ENCODE data around the gene OTC. TPM values are rescaled to one million over a fixed set of nuclear protein-coding genes. Genes with fewer than 3 reads are reported as not detected.

The OTC gene
- not detected for polyA plus RNA-seq (2013, experiment 1 of 2; ENCODE audit: insufficient read length)
- not detected for polyA plus RNA-seq (2013, experiment 2 of 2; ENCODE audit: insufficient read length)

DNA sequence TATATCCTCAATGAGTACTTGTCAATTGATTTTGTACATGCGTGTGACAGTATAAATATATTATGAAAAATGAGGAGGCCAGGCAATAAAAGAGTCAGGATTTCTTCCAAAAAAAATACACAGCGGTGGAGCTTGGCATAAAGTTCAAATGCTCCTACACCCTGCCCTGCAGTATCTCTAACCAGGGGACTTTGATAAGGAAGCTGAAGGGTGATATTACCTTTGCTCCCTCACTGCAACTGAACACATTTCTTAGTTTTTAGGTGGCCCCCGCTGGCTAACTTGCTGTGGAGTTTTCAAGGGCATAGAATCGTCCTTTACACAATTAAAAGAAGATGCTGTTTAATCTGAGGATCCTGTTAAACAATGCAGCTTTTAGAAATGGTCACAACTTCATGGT lies at the start of gene OTC:
TSS of gene OTC (plus strand) at position 243 of the 400 bp plus-strand sequence. CDS start at position 336, 93 bp downstream.
- DNase-seq: no peak

DNA sequence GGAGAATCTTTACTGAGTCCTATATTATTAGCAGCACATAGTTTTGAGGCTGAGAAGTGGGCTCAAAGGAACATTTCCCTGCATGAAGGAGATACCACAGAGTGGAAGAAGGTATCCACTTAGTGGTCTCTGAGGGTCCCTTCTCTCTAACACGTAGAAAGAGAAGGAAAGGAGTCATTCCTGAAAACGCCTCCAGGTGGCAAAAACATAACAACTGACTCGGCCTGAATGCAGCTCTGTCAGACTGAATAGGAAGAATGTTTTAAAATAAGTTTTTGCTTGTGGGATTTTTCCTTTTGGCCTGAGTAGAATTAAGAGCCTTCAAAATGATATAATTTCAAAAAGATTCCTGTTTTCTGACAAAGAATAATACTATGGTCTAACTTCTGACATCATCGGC lies 48.4 kb upstream of the OTC start:
- DNase-seq: no peak

DNA sequence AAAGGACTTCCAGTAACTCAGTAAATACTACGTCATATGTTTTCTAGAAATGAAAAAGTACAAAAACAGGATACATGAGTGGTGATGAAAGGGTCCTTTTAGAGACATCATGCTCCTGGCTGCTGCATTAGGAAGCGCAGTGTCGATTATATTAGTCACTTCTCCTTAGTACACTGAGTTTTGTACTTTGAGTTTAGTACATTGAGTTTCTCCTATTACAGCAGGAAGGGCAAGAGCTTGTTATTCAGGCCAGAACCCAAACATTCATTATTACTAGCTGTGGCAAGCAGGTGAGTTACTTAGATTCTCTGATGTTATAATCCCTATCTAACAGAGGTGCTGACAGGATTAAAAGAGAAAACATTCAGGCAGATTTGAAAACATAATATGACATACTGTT lies 46.4 kb upstream of the OTC start:
- DNase-seq: no peak

DNA sequence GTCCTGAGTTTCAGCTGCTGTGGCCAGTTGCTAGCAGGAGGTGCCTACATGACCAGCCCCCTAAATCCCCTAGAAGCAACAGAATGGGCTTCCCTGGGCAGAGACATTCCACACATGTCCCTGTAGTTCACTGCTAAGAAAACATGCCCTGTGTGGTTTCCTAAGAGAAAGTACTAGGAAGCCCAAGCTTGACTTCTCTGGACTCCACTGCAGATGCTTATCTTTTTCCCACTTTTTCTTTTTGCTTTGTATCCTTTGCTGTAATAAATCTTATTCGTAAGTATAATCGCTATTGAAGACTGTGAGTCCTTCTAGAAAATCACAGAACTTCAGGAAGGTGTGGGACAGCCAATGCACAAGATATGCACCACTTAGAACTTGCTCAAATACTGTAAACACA lies 40.7 kb upstream of the OTC start:
- no peak for DNase-seq

DNA sequence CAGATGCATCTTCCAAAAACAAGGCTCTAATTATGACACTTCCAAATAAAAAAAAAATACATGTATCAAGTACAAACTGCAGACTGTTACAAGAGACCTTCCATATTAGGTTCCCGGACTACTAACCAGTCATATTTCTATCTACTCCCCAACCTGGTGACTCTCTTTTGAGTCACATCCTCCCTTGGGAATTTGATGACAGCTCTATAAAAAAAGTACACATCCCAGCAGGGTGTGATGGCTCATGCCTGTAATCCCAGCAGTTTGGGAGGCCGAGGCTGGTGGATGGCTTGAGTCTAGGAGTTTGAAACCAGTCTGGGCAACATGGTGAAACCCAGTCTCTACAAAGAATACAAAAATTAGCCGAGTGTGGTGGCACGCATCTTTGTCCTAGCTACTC lies 40.0 kb upstream of the OTC start:
- DNase-seq: peak; percentile 95

DNA sequence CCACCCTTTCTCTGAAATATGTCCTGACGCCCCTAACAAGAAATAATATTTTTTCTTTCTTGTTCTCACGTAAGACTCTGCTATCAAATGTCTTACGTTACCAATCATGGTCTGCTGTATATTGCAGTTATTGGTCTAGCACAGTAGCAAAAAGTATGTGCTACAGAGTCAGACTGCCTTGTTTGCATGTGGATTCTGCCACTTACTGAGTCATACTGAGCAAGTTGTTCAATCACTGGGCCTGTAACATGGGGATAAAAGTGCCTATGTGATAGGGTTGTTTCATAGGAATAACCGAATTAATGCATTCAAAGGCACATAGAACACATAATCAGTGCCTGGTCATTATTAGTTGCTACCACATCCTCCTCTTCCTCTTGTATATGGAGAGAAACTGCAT lies 39.2 kb upstream of the OTC start:
- peak; percentile 48 for DNase-seq

DNA sequence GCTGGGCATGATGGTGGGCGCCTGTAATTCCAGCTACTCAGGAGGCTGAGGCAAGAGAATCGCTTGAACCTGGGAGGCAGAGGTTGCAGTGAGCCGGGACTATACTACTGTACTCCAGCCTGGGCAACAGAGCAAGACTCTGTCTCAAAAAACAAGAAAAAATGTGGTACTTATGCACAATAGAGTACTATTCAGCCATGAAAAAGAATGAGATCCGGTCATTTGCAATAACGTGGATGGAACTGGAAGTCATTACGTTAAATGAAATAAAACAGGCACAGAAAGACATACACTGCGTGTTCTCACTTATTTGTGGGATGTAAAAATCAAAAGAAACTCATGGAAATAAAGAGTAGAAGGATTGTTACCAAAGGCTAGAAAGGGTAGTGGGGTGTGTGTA lies 37.2 kb upstream of the OTC start:
- no peak for DNase-seq

DNA sequence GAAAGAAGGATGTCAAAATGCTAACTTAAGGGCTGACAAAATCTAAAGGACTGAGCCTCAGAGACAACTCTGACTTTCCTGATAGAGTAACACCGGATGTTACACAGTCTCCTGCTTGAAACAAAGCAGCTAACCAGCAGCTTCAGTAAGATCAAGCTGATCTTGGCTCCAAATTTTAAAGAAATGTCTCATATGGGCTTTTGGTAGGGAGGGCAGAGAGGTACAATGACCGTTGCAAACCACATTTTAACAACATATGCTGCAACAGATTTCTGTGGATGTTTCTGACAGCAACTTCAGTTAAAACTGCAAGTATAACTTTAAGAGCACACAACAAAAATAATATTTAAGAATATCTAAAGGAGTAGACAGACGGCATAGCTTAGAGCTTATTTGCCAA lies 34.2 kb upstream of the OTC start:
- no peak for DNase-seq

DNA sequence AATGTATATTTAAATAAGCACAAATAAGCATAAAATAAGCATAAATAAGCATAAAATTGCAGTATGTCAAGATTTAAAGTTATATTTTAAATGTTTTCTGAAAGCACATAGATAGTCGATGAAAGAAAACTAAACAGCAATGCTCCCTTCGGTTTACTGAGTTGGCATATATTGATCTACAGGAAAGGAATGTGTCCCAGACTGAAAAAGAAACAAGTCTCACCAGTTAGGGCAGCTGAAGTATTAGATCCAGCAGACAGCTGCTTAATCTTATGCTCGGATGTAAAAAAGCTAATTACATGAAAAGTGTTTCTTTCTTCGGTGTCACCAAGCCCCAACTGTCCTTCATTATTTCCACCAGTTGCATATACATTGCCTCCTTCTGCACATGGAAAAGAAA lies 33.8 kb upstream of the OTC start:
- DNase-seq: no peak

DNA sequence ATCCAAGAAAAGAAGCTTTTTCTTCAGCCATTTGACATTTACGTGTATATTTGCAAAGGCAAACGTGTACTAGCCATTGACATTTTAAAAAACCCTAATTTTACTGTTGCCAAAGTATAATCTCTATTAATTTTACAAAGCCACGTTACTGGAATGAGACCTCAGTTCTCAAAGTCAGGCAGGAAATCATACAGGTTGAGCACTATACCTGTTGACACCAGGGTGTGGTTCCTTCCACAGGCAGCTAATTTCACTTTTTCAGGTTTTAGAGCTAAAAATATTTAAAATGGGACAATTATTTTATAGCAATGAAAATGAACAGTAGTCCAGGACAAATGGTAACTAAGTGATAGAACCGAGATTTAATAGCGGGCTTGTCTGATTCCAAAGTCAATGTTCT lies 31.6 kb upstream of the OTC start:
- DNase-seq: no peak

DNA sequence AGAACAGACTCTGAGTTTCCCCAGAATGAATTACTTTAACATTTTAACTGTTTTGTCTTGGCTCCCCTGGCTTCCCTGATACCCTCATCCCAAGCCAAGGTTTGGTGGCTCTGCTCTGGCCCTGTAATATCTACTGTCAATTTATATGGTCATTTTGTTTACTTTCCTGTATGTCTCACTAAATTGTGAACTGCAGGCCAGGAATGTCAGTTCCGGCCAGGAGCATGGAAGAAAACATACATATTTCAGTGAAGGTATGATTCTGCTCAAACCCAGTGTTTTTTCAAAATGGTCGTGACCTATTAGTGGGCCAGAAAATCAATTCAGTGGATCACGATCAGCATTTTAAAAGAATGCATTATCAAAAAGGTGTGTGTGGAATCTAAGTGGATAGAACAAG lies 26.3 kb upstream of the OTC start:
- no peak for DNase-seq

DNA sequence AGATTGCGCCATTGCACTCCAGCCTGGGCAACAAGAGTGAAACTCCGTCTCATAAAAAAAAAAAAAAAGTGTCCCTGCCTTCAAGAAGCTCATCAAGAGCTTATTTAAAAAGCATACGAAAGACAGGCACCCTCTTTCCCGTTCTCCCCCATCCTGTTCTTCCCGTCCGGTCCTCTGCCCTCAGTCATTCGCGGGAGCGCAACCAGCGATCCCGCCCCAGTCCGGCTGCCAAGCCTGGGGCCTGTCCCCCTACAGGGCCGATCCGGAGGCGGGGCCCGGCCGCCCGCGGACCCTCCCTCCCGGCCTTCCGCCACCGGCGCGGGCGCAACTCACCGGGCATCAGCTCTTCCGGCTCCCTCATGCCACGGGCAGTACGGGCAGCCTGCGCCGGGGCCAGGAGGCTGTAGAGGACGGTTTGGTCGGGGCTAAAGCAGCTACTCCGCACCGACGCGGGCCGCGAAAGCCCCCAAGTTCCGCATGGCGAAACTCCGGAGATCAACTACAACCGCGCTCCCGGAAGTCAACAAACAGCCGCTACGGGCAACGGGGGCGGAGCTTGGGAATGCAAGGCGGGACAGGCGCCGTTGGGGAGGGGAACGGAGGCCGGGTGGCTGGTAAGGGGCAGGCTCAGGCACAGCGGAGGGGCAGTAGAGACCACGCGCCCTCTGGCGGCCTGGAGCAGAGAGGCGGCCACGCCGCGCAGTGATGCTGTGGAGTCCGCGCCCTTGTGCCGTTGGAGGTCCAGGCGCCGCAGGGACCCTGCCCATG lies 25.2 kb upstream of the OTC start, which contains the start of gene RPGR:
TSS of gene RPGR (minus strand) at position 503 of the 768 bp plus-strand sequence. CDS start at position 361, 142 bp downstream.
- peak; percentile 92 for DNase-seq

DNA sequence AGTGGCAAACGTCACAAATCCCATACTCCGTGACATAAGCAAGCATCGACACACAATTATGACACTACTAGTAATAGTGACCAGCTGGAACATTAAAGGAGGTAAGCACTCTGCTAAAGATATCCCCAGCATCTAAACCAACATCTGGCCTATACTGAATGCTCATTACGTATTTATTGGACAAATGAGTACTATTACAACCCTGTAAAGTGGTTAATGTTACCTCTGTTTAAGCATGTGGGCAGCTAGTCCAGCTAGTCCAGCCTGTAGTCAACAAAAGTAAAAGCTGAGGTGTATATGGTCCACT lies 24.7 kb upstream of the OTC start:
- no peak for DNase-seq

DNA sequence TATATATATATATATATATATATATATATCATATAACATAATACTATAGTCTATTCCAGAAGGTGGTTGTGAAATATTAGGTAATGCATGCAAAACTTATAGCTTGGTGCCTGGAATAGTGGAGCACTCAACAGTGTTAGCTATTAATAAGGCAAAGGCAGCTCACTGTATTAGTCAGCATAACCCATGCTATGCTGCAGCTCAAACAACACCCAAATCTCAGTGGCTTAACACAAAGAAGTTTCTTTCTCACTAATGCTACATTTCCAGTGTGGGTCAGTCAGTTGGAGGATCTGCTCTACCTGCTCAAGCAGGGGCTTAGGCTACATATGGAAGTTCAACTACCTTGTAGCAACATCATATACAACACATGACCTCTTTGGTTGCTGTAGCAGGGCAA lies 19.9 kb upstream of the OTC start:
- DNase-seq: no peak

DNA sequence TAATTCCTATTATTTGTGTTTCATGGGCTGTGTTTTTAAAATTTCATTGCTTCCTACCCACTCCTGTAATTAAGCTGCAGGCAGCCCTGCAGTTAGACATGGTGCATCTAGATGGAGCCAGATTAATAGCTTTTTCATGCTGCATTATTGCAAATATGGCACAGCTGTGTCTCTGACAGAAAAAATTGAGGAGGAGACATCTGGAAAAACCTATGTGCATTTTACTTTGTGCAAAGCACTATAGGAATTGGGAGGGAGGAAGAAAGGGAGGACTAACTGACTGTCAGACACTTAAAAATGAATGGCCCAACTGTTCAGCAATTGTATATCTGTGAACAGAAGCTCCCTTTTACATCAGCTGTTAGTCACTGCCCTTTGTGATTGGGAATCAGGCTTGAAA lies 17.0 kb upstream of the OTC start:
- DNase-seq: no peak

DNA sequence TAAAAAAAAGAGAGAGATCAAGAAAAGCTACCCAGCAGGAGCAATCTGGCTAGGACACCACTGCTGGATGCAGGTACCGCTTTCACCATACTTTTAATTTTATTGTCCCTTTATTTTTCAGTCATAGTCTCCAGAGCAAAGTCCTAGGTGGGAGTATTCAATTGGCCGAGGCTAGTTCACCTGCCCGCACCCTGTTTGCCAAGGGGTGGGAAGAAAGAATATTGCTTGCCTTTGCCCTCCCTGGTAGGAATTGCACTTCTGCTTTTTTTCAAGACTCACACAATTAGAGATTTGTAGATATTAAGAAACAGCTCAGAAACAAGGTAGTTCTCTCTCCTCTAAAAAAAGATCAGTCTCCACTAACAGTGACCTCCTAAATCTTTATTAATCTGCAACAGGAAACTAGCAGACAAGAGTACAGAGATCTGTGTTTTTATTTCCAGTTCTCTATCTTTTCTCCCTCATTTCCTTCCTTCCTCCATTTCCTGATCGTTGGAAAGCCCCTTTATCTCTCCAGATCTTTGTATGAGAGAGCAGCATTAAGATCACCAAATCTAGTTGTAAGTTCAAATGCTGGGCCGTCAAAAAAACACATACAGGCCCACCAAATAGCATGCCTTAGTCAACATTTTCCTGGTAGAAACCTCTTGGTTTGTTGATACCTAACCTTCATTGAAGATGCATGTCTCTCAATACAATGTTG lies 15.7 kb upstream of the OTC start:
- DNase-seq: no peak

DNA sequence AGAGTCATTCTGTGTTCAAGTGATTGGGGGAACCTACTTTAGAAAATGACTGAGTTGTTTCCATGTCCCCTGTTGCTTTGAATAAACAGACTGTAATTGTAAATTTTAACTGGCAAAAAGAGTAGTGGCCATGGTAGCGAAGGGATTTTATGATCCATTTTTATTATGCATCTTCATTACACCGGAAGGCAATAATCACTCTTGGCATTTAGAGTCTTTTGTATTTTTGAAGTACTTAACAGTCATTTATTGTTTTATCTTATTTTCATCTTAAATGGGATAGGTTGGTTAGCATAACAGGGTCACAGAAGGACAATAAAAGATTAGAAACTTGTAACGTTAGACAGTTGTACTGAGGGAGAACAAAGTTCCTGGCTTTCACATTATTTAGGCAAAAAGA lies 11.0 kb upstream of the OTC start:
- no peak for DNase-seq

DNA sequence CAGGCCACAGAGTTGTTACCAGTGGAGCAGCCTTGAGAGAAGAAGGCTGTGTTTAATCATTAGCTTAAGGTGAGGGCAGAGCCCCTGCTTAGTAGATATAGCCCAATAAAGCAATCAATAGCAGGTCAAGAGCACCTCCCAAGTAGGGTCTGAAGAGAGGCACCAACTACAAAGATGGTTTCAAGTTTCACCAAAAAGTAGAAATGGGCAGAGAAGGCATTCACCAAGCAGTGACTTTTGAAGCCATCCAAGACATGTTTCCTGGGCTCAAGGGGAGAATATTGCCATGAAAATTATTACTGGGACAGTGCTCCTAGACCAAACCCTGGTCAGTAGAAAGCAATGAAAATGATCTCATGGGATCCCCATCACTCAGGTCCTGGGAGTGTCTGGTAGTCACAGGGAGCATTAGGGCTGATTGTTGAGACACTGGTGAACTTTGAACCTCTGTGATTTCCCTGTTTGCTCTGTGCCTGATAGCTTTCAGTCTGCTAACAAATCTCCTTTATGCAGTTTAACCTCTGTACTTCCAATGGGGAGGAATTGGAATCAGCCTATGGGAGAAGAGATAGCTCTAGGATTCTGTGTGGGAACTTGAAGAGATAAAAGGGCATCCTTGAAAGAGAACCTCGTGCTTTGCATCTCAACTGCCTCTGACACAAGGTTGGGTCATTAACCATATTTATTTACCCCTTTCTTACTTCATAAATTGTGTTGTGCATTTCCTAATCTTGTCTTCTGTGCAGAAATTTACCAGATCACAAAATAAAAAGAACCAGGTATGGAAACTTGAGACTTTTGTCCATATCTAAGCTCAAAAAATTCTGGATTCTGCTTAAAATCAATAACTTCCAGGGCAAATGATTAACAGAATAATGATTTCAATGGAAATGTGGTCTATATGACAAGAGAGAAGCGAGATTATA lies 9.3 kb upstream of the OTC start:
- no peak for DNase-seq

DNA sequence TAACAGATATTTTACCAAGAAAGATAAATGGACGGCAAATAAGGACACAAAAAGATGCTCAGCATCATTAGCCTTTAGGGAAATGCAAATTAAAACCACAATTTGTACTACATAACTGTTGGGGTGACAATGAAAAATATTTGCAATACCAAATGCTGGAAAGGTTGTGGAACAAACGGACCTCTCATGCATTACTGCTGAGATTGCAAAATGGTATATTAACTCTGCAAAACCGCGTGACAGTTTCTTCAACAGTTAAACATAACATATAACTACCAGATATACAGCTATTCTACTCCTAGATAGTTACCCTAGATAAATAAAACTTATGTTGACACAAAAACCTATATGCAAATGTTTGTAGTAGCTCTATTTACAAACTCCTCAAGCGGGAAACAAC lies 6.3 kb upstream of the OTC start:
- no peak for DNase-seq

DNA sequence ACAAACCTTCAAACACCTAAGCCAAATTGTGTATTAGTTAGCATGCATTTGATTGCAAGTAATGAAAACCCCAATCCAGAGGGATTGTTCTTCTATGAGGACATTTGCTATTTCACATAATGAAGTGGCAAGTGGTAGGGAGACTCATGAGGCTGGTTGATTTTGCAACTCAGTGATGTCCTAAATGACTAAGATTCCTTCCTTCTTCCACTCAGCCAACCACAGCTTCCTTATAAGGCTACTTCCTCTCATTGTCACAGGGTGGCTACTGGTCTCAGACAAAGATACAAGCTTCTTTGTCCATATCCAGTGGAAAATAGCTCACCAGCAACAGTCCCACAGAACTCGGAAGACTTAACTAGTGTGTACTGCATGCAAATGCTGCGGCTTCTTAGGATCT lies 5.3 kb upstream of the OTC start:
- peak; percentile 70 for DNase-seq

DNA sequence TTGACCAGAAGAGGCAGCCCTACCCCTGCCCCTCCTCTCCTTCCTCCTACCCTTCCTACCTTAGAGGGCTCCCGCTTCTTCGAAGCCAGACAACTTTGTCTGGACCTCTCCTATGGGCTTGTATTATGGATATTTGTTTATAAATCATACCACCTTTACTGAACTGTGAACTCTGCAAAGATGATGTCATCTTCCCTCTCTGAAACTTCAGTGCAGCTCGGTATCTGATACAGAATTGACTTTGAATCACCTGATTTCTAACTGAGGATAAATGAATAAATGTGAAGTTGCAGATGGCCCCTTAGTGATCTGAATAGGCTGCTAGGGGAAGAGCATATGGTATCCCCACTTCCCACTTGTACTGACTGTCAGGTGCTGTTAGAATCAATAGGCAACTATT lies 1.1 kb upstream of the OTC start:
- DNase-seq: no peak

DNA sequence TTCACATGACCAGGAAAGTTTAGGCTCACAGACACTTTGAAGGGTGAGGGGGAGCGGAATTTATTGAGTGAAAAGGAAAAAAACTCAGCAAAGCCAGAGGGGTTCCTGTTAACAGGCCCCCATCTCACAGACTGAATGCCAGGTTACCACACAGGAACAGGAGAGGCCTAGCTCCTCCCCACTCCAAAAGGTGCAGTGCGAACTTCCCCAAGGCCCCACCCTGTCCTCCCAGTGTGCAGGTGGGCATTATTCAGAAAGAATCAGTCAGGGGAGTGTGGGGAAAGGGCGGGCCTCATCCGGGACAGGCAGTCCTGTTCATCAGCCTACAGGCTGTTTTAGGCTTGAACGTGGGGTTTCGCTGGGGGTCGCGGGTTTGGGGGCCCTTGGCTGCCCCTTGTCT lies 4.0 kb downstream of the OTC start:
- DNase-seq: no peak
